ENCODE data around the gene LRIT3. TPM values are rescaled to one million over a fixed set of nuclear protein-coding genes. Genes with fewer than 3 reads are reported as not detected.

The LRIT3 gene
- total RNA-seq, 2 donors from 2014 or later: 0.07 to 0.73 TPM

DNA sequence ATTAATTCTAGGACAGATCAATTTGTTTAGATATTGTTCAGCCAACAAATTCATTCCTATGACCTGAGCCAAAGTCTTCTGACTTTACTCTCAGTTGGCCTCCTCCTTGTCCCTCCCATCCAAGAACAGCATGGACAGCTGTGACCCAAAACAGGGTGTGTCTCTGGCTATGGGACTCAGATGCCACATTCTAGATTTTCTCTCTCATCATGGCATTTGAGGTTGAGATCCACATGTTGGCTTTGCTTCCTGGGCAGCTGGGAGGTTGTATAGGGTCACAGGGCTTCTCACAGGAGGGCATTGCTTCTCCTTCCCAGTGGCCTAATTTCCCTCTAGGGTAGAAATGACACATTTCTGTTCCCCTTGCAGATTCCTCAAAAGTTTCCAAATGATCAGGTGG lies 42.2 kb downstream of the LRIT3 start:
- ATAC-seq (no peak), DNase-seq (ENCODE audit: low spot score) (no peak)
- Mint-ChIP-seq H3K36me3 (no peaks in the 10 kb centered on the region), H3K4me1 (ENCODE audit: low read depth in 2 of 2) (no peaks in the 10 kb centered on the region), H3K9me3 (no peaks in the 10 kb centered on the region), H3K27ac (no peak overlapping the region), H3K4me3 (no peak overlapping the region), H3K27me3 (no peaks in the 10 kb centered on the region)

DNA sequence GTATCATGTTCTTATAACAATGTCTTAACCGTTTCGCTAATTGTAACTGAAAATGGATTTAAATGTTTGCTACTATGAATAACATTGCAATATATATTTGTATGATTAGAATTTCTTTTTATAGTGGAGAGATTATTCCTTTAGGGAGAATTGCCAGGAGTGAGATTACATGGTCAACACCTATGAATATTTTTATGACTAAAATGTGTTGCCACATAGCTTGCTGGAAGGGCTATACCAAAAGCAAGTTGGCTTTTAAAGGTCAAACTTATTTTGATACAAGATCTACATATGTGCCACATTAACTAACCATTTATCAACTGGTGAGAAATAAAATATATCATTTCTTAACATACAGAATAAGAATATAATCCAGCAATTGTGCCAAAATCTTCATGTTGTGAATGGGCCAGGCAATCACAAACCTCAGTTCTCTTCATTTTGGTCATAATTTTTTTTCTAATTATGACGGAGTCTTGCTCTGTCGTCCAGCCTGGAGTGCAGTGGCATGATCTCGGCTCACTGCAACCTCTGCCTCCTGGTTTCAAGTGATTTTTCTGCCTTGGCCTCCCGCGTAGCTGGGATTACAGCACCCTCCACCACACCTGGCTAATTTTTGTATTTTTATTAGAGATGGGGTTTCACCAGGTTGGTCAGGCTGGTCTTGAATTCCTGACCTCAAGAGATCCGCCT lies 54.8 kb downstream of the LRIT3 start:
- no peak for DNase-seq (ENCODE audit: low spot score)
- peaks cover 3% of the 10 kb centered on the region for H3K9me3 Mint-ChIP-seq
- no peaks in the 10 kb centered on the region for H3K4me1 Mint-ChIP-seq (ENCODE audit: low read depth in 2 of 2)
- H3K27me3 Mint-ChIP-seq: peaks cover 14 to 27% of the 10 kb centered on the region in 2 donors
- no peaks in the 10 kb centered on the region for H3K36me3 Mint-ChIP-seq
- no peak overlapping the region for H3K4me3 Mint-ChIP-seq
- ATAC-seq: no peak
- H3K27ac Mint-ChIP-seq: no peak overlapping the region

DNA sequence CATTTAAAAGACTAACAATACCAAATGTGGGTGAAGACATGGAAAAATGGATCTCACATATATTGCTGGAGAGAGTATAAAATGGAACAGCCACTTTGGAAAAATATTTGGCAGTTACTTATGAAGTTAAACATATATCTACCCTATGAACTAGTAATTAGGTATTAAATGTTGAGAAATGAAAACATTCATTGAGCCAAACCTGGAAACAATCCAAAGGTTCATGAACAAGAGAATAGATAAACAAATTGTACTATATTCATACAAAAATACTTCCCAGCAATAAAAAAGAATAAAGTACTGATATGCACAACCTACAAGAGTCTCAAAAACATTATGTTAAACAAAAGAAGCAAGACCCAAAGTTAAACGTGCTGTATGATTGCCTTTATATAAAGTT lies 60.8 kb downstream of the LRIT3 start:
- Mint-ChIP-seq H3K9me3 (no peaks in the 10 kb centered on the region), H3K4me3 (no peak overlapping the region), H3K27me3 (peaks cover 34 to 41% of the 10 kb centered on the region in 2 donors), H3K27ac (no peak overlapping the region), H3K4me1 (ENCODE audit: low read depth in 2 of 2) (no peaks in the 10 kb centered on the region), H3K36me3 (no peaks in the 10 kb centered on the region)
- DNase-seq (ENCODE audit: low spot score) (no peak), ATAC-seq (no peak)

DNA sequence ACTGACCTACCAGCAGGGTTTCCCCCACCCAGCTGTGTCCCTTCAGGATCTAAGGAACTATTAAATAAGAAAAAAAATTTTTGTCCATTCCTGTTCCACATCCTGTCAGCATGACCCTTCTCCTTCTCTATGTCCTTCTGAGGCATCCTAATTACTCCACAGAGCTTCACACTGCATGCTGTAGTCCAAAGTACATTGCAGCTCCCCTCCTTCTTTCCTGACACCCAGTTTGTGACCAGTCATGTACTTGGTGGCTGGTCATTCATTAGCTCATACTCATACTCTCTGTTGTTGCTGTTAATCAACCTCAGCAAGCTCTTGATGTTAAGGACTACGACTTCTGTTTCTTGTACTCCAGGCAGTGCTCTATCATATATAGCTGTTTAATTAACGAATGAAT lies 62.3 kb downstream of the LRIT3 start:
- Mint-ChIP-seq H3K27me3 (peaks cover 30 to 49% of the 10 kb centered on the region in 2 donors), H3K9me3 (no peaks in the 10 kb centered on the region), H3K36me3 (no peaks in the 10 kb centered on the region), H3K4me3 (no peak overlapping the region), H3K27ac (no peak overlapping the region), H3K4me1 (ENCODE audit: low read depth in 2 of 2) (no peaks in the 10 kb centered on the region)
- DNase-seq (ENCODE audit: low spot score) (no peak), ATAC-seq (no peak)

- H3K27ac Mint-ChIP-seq: no peak within 1 kb of the TSS
- no peaks in the 10 kb centered on the region for H3K36me3 Mint-ChIP-seq
- H3K4me1 Mint-ChIP-seq (ENCODE audit: low read depth in 2 of 2): no peaks in the 10 kb centered on the region
- ATAC-seq (no peak), DNase-seq (ENCODE audit: low spot score) (no peak)
- peaks cover 27 to 35% of the 10 kb centered on the region in 2 donors for H3K27me3 Mint-ChIP-seq
- H3K4me3 Mint-ChIP-seq: no peak within 1 kb of the TSS
- H3K9me3 Mint-ChIP-seq: no peaks in the 10 kb centered on the region
Observed at GRCh38 chr4:109912706-109913595, 65.0 kb downstream of the LRIT3 start, which contains the start of gene EGF. Gene EGF (plus strand): TSS chr4:109912883. CDS start chr4:109913336, 453 bp downstream.

DNA sequence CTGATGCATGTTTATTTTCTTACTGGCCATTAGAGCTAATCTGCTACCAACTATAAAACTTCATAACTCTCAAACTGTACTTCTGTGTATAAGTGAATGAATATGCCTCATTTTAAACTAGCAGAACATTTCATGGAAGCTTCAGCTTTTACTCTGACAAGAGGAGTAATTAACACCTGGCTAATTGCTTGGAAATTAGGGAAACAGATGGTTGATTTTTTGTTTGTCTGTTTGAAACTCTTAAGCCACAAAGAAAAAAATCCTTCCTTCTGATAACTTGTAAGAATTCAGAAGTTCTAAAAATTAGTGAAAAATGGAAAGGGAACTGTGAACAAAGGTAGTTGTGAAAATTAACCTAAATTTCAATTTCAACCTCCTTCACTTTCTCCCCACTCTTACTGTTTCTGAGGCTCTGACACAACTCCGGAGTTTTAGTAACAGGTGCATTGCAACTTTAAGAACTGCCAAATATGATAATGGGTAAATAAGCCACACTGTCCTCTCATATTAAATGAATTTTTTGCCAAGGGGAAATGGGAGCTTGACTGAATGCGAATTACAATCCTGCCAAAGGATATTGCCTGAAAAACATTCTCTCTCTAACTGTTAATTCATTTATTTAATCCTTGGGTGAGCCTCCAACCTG lies 65.8 kb downstream of the LRIT3 start:
- Mint-ChIP-seq H3K9me3 (no peaks in the 10 kb centered on the region), H3K27me3 (peaks cover 29 to 37% of the 10 kb centered on the region in 2 donors), H3K4me3 (no peak overlapping the region), H3K4me1 (ENCODE audit: low read depth in 2 of 2) (no peaks in the 10 kb centered on the region), H3K27ac (no peak overlapping the region), H3K36me3 (no peaks in the 10 kb centered on the region)
- no peak for DNase-seq (ENCODE audit: low spot score)
- no peak for ATAC-seq

- ATAC-seq: no peak
- Mint-ChIP-seq H3K4me1 (ENCODE audit: low read depth in 2 of 2) (no peaks in the 10 kb centered on the region), H3K9me3 (no peaks in the 10 kb centered on the region), H3K4me3 (no peak overlapping the region), H3K36me3 (no peaks in the 10 kb centered on the region), H3K27ac (no peak overlapping the region), H3K27me3 (peaks cover 31 to 43% of the 10 kb centered on the region in 2 donors)
- no peak for DNase-seq (ENCODE audit: low spot score)
Observed at GRCh38 chr4:109914322-109914721, 66.4 kb downstream of the LRIT3 start.

- no peak for ATAC-seq
- Mint-ChIP-seq H3K9me3 (no peaks in the 10 kb centered on the region), H3K27me3 (peaks cover 29 to 35% of the 10 kb centered on the region in 2 donors), H3K27ac (no peak overlapping the region), H3K36me3 (no peaks in the 10 kb centered on the region), H3K4me1 (ENCODE audit: low read depth in 2 of 2) (no peaks in the 10 kb centered on the region), H3K4me3 (no peak overlapping the region)
- DNase-seq (ENCODE audit: low spot score): no peak
Observed at GRCh38 chr4:109915385-109916026, 67.6 kb downstream of the LRIT3 start.

DNA sequence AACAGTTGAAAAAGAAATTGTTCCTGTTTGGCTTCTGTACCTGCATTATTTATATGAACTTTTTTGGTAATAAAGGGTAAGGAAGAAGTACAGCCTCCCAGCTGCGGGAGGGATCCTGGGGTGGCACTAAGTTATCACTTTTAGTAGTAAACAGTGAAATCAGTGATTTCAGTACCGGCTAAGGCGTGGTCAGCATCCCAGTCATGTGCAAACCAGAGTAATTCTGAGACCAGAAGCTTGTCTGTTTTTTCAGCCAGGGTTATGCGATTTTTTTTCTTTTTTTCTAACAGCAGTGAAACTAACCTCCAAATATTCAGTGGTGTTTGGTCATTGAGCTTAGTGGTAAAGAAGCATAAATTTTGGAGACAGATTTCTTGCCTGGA lies 68.1 kb downstream of the LRIT3 start:
- ATAC-seq (no peak), DNase-seq (ENCODE audit: low spot score) (no peak)
- Mint-ChIP-seq H3K4me3 (no peak overlapping the region), H3K4me1 (ENCODE audit: low read depth in 2 of 2) (no peaks in the 10 kb centered on the region), H3K27me3 (peaks cover 29 to 34% of the 10 kb centered on the region in 2 donors), H3K27ac (no peak overlapping the region), H3K36me3 (no peaks in the 10 kb centered on the region), H3K9me3 (no peaks in the 10 kb centered on the region)

DNA sequence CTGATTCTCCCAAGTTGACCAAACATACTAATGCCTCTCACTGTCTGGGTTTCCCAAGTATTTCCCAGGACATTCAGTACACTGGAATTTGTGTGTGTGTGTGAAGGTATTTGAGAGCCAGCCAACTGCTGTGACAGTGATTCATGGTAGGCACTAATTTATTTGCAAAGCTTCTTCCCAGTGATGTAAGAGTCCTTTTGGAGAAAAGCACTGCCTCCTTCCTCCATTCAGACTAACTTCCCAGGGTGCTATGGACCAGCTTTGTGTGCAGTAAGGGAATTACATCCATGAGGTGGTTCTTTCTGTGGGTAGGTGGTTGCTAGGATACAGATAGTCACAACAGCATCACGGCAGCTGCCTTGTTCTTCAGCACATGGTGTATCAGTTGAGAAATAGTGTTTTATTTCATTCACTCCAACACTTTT lies 73.5 kb downstream of the LRIT3 start:
- DNase-seq (ENCODE audit: low spot score) (no peak), ATAC-seq (no peak)
- no peak overlapping the region for H3K4me3 Mint-ChIP-seq
- H3K27ac Mint-ChIP-seq: no peak overlapping the region
- H3K27me3 Mint-ChIP-seq: peaks cover 6 to 20% of the 10 kb centered on the region in 2 donors
- H3K4me1 Mint-ChIP-seq (ENCODE audit: low read depth in 2 of 2): peaks cover 0 to 2% of the 10 kb centered on the region in 2 donors
- H3K9me3 Mint-ChIP-seq: no peaks in the 10 kb centered on the region
- no peaks in the 10 kb centered on the region for H3K36me3 Mint-ChIP-seq

Other genes starting within 250 kb of the LRIT3 start
- gene CASP6, start 144.7 kb upstream of the LRIT3 start, total RNA-seq: 1 to 10 TPM; 5.3 to 7.4 TPM
- gene PLA2G12A, start 118.0 kb upstream of the LRIT3 start, total RNA-seq: 10 to 100 TPM; 11.9 to 14.4 TPM
- gene CFI, start 46.1 kb upstream of the LRIT3 start, total RNA-seq: not detected
- gene GAR1, start 32.3 kb upstream of the LRIT3 start, total RNA-seq: 10 to 100 TPM; 22.1 to 35.2 TPM
- under 1 TPM in 1 of 2 donors, not detected in 1; 0.31 TPM for gene RRH, start 20.1 kb upstream of the LRIT3 start, total RNA-seq
- gene EGF, start 64.8 kb downstream of the LRIT3 start, total RNA-seq: not detected

Data from natural killer cell treated with Interleukin-12 subunit alpha and Interleukin-12 subunit beta and Interleukin-15 and Interleukin-18, amount 100 ng/mL, for 72 hours (primary cell).